G401 (cell line): ENCODE data around the gene ADGRD1. TPM values are rescaled to one million over a fixed set of nuclear protein-coding genes. Genes with fewer than 3 reads are reported as not detected.
"Not testable (repeated sequence)": the region's sequence is repeated elsewhere in the genome, so short reads cannot be mapped to it uniquely, and the experiment has no call there.

Experiments used
- DNase-seq: peaks from one replicate; pipeline ENCODE4 v3.0.0-alpha.2; 2015; ENCODE audit warnings: low spot score
- in situ Hi-C: cut with HindIII; loops from 2 replicates; pipeline ENCODE4 v1.10.0; 2016; ENCODE audit warnings: low sequenced_read_pairs, mixed read lengths
- total RNA-seq: library from RNA; depleted of rRNA; stranded (reverse); fragments of >200 nt; shearing (Covaris generic); gene quantifications from 2 replicates; pipeline ENCODE4 v1.2.3, GENCODE V29; 2014; rRNA removed

ADGRD1 gene
- total RNA-seq, result 0.51 TPM in 1 of 2 replicates, not detected in the other

DNA sequence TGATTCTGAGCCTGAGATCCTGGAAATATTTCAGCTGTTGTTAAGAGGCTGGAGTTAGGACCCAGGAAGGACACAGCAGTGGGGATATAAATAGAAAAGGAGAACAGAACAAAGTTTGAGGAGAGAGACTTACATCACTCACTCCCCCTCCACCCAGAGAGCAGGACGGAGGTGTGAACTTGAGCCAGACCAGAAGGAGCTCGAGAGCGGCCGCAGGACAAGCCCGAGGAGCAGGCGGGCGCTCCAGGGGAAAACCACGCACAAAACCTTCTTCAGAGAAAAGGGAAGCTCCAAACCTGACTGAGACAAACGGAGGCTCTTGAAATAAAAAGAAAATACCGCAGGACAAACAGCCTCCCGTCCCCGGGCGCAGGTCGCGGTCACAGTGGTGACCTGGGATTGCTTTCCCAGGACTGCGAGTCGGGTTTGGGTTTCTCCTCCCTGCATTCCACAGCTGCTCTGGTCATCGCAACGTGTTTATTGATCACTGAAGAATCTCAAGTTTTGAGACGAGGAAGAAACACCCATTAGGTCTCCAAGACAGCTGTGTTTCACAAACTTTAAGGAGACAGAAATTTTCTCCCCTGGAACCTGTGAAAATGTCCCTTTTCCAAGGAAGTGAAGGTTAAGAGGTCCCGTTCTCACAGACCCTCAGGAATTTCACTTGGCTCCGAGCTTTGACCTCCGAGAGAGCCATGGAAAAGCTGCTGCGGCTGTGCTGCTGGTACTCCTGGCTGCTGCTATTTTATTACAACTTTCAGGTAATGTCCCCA is at the start of gene ADGRD1:
ADGRD1 (plus strand) TSS at position 137 of the 773 bp plus-strand sequence; CDS start at position 696, 559 bp downstream.
- in situ Hi-C loops, result no loop called here
- DNase-seq, result no peak

DNA sequence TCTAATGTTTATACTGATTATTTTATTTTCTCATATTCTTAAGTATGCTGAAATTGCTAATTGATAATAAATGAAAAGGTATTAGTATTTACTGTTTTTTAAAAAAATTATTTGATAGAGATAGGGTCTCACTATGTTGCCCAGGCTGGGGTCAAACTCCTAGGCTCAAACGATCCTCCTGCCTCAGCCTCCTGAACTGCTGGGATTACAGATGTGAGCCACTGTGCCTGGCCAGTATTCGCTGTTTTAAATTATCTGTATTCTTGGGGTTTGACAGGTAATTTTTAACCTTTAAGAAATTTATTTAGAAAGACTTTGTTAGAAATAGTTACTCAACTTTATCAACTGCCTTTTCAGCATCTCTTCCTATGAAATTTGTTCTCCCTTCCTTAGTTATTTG is 49.6 kb upstream of the ADGRD1 start:
- in situ Hi-C loops, result no loop called here

DNA sequence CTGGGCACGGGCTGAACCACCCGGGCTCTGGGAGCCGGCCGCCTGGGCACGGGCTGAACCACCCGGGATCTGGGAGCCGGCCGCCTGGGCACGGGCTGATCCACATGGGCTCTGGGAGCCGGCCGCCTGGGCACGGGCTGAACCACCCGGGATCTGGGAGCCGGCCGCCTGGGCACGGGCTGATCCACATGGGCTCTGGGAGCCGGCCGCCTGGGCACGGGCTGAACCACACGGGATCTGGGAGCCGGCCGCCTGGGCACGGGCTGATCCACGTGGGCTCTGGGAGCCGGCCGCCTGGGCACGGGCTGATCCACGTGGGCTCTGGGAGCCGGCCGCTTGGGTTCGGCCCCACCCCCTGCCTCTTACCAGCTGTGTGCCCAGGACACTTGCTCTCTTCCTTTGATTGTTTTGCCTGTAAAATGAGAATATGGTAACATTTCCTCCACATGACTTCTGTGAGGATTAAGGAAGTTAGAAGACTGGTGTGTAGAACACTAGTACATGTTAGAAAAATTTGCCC is 48.7 kb upstream of the ADGRD1 start:
- DNase-seq, in situ Hi-C loops: not testable (repeated sequence)

More for the DNA sequence above, 49.6 kb upstream of the ADGRD1 start:
- DNase-seq, result no peak

- in situ Hi-C loops, result no loop called here
- DNase-seq, result no peak
Measured at GRCh38 chr12:130909111-130909510, 44.6 kb upstream of the ADGRD1 start.

DNA sequence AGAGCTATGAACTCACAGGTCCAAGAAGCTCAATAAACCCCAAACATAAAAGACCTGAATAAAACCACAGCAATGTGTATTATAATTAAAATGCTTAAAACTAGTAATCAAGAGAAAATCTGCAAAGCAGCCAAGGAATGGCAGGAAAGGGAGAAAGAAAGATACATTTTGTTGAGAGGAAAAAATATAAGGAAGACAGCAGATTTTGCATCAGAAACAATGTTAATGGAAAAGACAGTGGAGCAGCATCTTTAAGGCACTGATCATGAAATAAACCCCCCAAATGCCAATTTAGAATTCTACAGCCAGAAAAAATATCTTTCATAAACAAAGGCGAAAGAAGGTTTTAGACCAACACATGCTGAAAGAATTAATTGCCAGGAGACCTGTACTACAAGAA is 42.5 kb upstream of the ADGRD1 start:
- in situ Hi-C loops, result no loop called here

DNA sequence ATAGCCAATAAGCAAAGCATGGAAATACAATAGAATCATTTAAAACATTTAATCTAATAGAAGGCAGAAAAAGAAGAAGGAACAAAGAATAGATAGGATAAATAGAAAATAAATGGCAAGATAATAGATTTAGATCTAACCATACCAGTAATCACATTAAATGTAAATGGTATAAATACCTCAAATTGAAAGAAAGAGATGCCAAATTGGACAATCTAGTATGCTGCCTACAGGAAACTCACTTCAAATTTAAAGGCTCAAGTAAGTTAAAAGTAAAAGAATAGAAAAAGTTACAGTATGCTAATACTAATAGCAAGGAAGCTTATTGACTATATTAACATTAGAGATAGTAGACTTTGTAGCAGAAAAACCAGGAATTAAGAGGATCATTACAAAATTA is 41.8 kb upstream of the ADGRD1 start:
- DNase-seq, result no peak
- in situ Hi-C loops, result no loop called here

More for the DNA sequence above, 42.5 kb upstream of the ADGRD1 start:
- no peak for DNase-seq

GRCh38 chr12:130916241-130916911 is 37.3 kb upstream of the ADGRD1 start:
- DNase-seq, result peak; percentile 66
- in situ Hi-C loops, result no loop called here

- DNase-seq, result no peak
- in situ Hi-C loops, result no loop called here
Measured at GRCh38 chr12:130917607-130918006, 36.1 kb upstream of the ADGRD1 start.

GRCh38 chr12:130919086-130919485 is 34.6 kb upstream of the ADGRD1 start:
- DNase-seq, result no peak
- in situ Hi-C loops, result no loop called here

DNA sequence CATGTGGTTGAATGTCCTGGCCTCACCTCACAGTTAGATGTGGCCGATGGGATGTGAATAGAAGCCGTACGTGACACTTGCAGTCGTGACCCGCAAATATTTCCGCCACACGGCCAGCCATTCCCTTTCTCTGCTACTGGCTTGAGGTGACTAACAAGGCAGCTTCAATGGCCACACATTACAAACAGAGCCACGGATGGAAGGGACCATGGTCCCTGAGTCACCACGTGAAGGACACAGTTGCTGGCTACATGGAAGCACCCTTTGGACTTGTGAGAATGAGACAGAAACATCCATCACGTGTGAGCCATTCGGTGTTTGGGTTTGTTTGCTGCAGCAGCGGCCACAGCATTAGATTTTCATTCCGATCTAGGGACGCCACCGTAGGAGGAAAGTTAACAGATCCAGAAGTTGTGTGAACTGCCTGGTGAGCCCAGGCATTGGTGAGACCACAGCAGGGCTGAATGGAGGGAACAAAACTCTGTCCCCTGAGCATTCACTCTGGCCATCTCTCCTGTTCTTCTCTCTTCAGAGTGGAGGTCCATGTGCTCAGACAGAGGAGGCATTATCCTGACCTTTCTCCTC is 33.5 kb upstream of the ADGRD1 start:
- no peak for DNase-seq
- in situ Hi-C loops, result no loop called here

DNA sequence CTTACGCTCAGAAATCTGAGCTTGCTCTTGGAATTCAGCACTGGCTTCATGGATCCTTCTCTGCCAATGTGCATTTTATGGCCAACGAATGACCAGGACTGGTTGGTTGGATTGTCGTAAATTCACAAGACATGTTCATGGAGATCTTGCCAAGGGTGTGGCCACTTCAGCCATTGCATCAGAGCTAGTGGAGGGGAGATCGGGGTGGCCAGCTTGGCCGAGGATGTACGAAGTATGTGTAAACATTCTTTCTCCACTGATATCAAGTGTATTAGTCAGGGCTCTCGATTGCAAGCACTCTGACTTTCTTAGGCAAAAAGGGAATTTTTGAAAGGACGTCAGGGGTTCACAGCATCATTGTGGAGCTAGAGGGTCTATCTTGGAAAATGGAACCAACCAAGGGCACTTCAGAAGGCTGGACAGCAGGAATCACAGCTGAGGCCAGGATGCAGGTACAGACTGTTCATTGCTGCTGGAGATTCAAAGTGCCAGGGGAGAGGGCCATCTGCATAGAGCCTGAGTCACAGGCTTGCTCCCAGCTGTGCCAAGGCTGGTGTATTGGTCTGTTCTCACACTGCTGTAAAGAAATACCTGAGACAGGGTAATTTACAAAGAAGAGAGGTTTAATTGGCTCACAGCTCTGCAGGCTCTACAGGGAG is 32.9 kb upstream of the ADGRD1 start:
- in situ Hi-C loops, result no loop called here
- no peak for DNase-seq

- no peak for DNase-seq
- in situ Hi-C loops, result no loop called here
Measured at GRCh38 chr12:130922511-130922953, 31.2 kb upstream of the ADGRD1 start.

GRCh38 chr12:130924966-130925665 is 28.6 kb upstream of the ADGRD1 start:
- DNase-seq, result no peak
- in situ Hi-C loops, result no loop called here

- in situ Hi-C loops, result no loop called here
- DNase-seq, result no peak
Measured at GRCh38 chr12:130925666-130926015, 28.1 kb upstream of the ADGRD1 start.

GRCh38 chr12:130929363-130929762 is 24.3 kb upstream of the ADGRD1 start:
- in situ Hi-C loops, result no loop called here
- DNase-seq, result no peak

GRCh38 chr12:130932061-130932930 is 21.4 kb upstream of the ADGRD1 start:
- in situ Hi-C loops, result no loop called here

DNA sequence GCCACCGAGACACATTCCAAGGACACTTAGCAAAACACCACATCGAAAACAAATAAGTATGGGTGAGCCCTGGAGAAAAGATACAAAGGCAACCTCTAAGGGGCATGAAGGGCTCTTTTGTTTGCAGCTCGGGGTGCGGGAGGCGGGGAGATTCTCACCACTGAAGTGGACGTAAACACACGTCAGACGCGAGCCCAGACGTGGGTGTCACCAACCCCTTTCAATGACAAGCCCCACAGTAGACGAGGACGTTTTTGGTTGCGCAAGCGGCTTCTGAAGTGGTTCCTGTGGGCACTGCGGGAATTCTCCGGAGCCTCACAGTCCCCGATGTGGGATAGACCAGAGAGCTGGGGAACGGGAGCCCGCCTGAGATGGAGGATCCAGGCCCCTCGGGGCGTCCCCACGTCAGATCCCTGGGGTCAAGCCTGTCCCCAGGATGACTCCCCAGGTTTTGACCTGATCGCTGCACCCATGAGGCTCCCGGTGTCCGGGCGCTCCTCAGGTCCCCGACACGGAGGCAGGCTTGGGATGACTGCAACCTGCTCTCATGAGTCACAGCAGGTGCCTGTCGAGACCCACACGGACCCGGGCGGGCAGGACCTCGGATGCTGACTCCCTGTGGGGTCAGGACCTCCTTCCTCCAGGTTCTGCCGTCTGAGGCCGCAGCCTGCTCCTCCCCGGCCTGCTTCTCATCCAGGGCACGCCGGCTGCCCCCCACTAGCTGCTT is 20.3 kb upstream of the ADGRD1 start:
- in situ Hi-C loops, result no loop called here
- DNase-seq, result no peak

More at GRCh38 chr12:130932061-130932930, 21.4 kb upstream of the ADGRD1 start:
- no peak for DNase-seq
